Fibroblast of lung (primary cell): Measurements from ENCODE around the gene EYA2.

Source experiments
- CTCF ChIP-seq, 2 donors: IDR thresholded peaks in 1 of 2; conservative IDR thresholded peaks in 1 of 2; 1 replicate in 1 of 2; 2 replicates in 1 of 2; pipeline ENCODE4 v1.5.1; 2011 to 2012; ENCODE audit warnings: low read length in 2 of 2, control low read depth in 1 of 2, inconsistent platforms in 1 of 2, low read depth in 1 of 2, mild to moderate bottlenecking in 1 of 2
- EZH2 ChIP-seq: IDR thresholded peaks from 2 replicates; pipeline ENCODE4 v1.5.1; 2012; ENCODE audit warnings: low read length, control low read depth, mild to moderate bottlenecking; ENCODE audit errors: missing control alignments

- no peak for TF ChIP-seq CTCF (conservative IDR thresholded peaks at IDR 0.05 in 1 of 2, IDR thresholded peaks at IDR 0.05 in 1 of 2; ENCODE audit: low read depth in 1 of 2, low read length in 2 of 2)
- no peak for TF ChIP-seq EZH2
Observed at GRCh38 chr20:46852313-46852712, 42.3 kb upstream of the EYA2 start.
